ENCODE data around the gene ALKBH3. TPM values are rescaled to one million over a fixed set of nuclear protein-coding genes. Genes with fewer than 3 reads are reported as not detected.

ALKBH3 gene
- total and polyA plus RNA-seq, 2 experiments from 2014 or later, result 10.7 to 10.8 TPM

DNA sequence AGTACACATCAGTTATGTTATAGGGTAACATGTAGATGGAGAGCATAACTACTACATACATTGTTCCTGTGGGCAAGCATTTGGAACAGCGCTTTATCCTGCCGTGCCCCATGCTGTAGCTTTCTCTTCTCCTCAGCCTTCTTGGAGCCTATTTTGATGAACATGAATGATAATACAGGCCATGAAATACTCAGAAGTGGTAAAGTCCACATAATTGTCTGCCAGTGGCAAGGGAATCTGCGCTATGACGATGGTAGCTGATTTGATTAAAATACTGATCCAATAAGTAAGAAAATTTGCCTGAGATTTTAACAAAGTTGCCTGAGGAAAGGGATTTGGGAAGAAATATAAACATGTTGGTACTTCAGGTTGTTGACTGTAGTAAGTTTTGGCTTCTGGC lies 23.3 kb downstream of the ALKBH3 start:
- no peak overlapping the region for H3K4me2 ChIP-seq

DNA sequence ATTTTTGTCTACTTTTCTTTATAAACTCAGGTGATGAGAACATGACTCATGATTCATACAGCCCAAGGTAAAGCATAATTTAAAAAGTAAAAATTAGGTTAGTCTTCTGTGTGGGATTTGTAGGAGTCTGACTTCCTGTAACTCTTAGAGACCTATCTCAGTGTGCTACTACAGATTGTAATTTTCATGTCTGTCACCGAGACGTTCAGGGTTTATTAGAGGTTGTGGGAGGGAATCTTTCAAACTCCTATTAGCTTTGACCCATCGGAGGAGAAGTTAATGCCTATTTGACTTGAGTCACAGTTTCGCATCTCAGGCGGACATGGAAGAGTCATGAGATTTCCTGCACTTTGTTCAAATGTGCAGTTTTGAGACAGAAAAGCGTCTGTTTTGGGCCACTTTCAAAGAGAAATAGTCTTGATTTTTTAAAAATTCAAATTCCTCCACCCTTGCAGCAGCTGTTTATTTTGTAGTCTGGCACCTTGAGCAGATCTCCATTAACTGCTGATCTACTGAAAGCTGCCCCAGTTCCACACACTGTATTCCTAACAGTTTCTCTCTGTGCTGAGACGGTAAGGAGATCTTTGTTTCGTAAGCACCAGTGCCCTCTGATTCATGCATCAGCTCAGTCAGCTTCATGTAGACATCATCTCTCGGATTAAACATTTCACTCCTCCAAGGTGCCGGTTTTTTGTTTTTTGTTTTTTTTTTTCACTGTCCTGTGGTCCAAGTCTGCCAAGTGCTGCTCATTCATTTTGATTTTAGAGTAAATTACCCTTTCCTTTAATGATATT lies 24.3 kb downstream of the ALKBH3 start:
- Histone ChIP-seq H2AFZ (no peak overlapping the region), H3K4me1 (ENCODE audit: insufficient read depth) (no peaks in the 10 kb centered on the region), H3K27me3 (ENCODE audit: insufficient read depth) (no peaks in the 10 kb centered on the region), H3K9me2 (ENCODE audit: insufficient read depth) (no peaks in the 10 kb centered on the region), H3K4me2 (no peak overlapping the region), H3F3A (replicated peaks; ENCODE audit: low read depth) (no peaks in the 10 kb centered on the region), H3K27ac (ENCODE audit: low read depth) (no peak overlapping the region), H3K79me2 (replicated peaks; ENCODE audit: insufficient read depth) (no peaks in the 10 kb centered on the region), H3K36me3 (ENCODE audit: insufficient read depth) (no peaks in the 10 kb centered on the region), H3K4me3 (no peak overlapping the region), H4K20me1 (replicated peaks; ENCODE audit: insufficient read depth) (no peaks in the 10 kb centered on the region; the same call in 1 of the 2 replicates)
- Mint-ChIP-seq H3K36me3 (ENCODE audit: low read depth) (no peaks in the 10 kb centered on the region), H3K4me1 (no peaks in the 10 kb centered on the region), H3K27ac (no peak overlapping the region), H3K27me3 (ENCODE audit: insufficient read depth, low read depth, poor library complexity) (no peaks in the 10 kb centered on the region), H3K4me3 (no peak overlapping the region), H3K9me3 (no peaks in the 10 kb centered on the region)
- ATAC-seq (no peak), DNase-seq (ENCODE audit: low spot score) (no peak)
- TF ChIP-seq ZNF462 (CRISPR knock-in tag; IDR thresholded peaks at IDR 0.05), result no peak
- TF ChIP-seq CTCF (conservative IDR thresholded peaks at IDR 0.05; ENCODE audit: low read depth in 2 of 2), result no peak
- no peak for TF ChIP-seq EZH2phosphoT487 (IDR thresholded peaks at IDR 0.05; ENCODE audit: unreplicated experiment)
- TF ChIP-seq, protein P1, sequence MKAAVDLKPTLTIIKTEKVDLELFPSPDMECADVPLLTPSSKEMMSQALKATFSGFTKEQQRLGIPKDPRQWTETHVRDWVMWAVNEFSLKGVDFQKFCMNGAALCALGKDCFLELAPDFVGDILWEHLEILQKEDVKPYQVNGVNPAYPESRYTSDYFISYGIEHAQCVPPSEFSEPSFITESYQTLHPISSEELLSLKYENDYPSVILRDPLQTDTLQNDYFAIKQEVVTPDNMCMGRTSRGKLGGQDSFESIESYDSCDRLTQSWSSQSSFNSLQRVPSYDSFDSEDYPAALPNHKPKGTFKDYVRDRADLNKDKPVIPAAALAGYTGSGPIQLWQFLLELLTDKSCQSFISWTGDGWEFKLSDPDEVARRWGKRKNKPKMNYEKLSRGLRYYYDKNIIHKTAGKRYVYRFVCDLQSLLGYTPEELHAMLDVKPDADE (IDR thresholded peaks at IDR 0.05), result no peak
- TF ChIP-seq CREB1 (CRISPR knock-in tag; IDR thresholded peaks at IDR 0.05; ENCODE audit: low read depth), result no peak
- no peak for TF ChIP-seq JUNB (IDR thresholded peaks at IDR 0.05; ENCODE audit: unreplicated experiment)
- TF ChIP-seq ZNF114 (CRISPR knock-in tag; IDR thresholded peaks at IDR 0.05), result no peak
- no peak for TF ChIP-seq NANOG (IDR thresholded peaks at IDR 0.05; ENCODE audit: borderline replicate concordance)

More for the DNA sequence above, 23.3 kb downstream of the ALKBH3 start:
- Histone ChIP-seq H3K4me1 (ENCODE audit: insufficient read depth) (no peaks in the 10 kb centered on the region), H2AFZ (no peak overlapping the region), H3K4me3 (no peak overlapping the region), H3K79me2 (replicated peaks; ENCODE audit: insufficient read depth) (no peaks in the 10 kb centered on the region), H3K9me2 (ENCODE audit: insufficient read depth) (no peaks in the 10 kb centered on the region), H4K20me1 (replicated peaks; ENCODE audit: insufficient read depth) (no peaks in the 10 kb centered on the region), H3K36me3 (ENCODE audit: insufficient read depth) (no peaks in the 10 kb centered on the region), H3K27ac (ENCODE audit: low read depth) (no peak overlapping the region), H3F3A (replicated peaks; ENCODE audit: low read depth) (no peaks in the 10 kb centered on the region), H3K27me3 (ENCODE audit: insufficient read depth) (no peaks in the 10 kb centered on the region)
- no peaks in the 10 kb centered on the region for H3K27me3 Mint-ChIP-seq (ENCODE audit: insufficient read depth, low read depth, poor library complexity)
- no peak for ATAC-seq
- H3K4me1 Mint-ChIP-seq, result no peaks in the 10 kb centered on the region
- H3K27ac Mint-ChIP-seq, result no peak overlapping the region
- peaks cover 7% of the 10 kb centered on the region; the same call in 2 of the 3 replicates for H3K36me3 Mint-ChIP-seq (ENCODE audit: low read depth)
- no peak overlapping the region for H3K4me3 Mint-ChIP-seq
- no peaks in the 10 kb centered on the region for H3K9me3 Mint-ChIP-seq
- TF ChIP-seq POLR2AphosphoS5 (IDR thresholded peaks at IDR 0.05; ENCODE audit: low read depth), result no peak
- DNase-seq (ENCODE audit: low spot score), result no peak
